ENCODE data around the gene HSPB6. TPM values are rescaled to one million over a fixed set of nuclear protein-coding genes. Genes with fewer than 3 reads are reported as not detected.

Gene HSPB6
- total and polyA plus RNA-seq, 2 of the 8 experiments (the other 6 are each of a cell fraction or from before 2014, with no cell fraction given): 0.91 TPM; not detected in 1

GRCh38 chr19:35740423-35741202, 16.2 kb downstream of the HSPB6 start:
- Histone ChIP-seq H3K4me3 (ENCODE audit: extremely low read depth in 1 of 4, insufficient read depth in 2 of 4, low read depth in 3 of 4, low read length in 4 of 4) (peak overlapping the region; percentile 72 to 86 (median 78)), H4K5ac (ENCODE audit: insufficient read length, low read depth, low read length) (peak overlapping the region; percentile 81), H2BK12ac (ENCODE audit: low read depth, low read length) (no peak overlapping the region; the same call in 1 of the 2 replicates), H3K4me1 (replicated peaks in 1 of 4; ENCODE audit: control insufficient read depth in 3 of 4, insufficient read depth in 4 of 4, low read length in 3 of 4) (peaks cover 0 to 6% (median 3%) of the 10 kb centered on the region in 4 experiments; a peak in 3 of 7 replicates), H2BK20ac (ENCODE audit: low read length) (no peak overlapping the region), H3K56ac (replicated peaks; ENCODE audit: insufficient read length, low read depth, low read length) (peak overlapping the region; percentile 44), H2AFZ (ENCODE audit: low read length) (peak overlapping the region; percentile 26; the same call in 1 of the 2 replicates), H3K9ac (replicated peaks in 1 of 4; ENCODE audit: extremely low read depth in 1 of 4, low read depth in 3 of 4, low read length in 3 of 4) (peak overlapping the region in 3 of 4 experiments; percentile 51 to 64 (median 52); a peak in 6 of 7 replicates), H2BK15ac (ENCODE audit: low read length) (no peak overlapping the region), H3K18ac (ENCODE audit: extremely low read depth, low read length) (peak overlapping the region; percentile 90), H3K23ac (ENCODE audit: insufficient read length) (no peak overlapping the region), H3K79me1 (ENCODE audit: low read depth, low read length) (no peaks in the 10 kb centered on the region; the same call in 1 of the 2 replicates), H4K20me1 (replicated peaks in 1 of 2; ENCODE audit: control insufficient read depth in 1 of 2, insufficient read depth in 2 of 2, low read length in 2 of 2) (peaks cover 0 to 9% of the 10 kb centered on the region in 2 experiments), H3K27ac (ENCODE audit: low read depth, low read length) (peak overlapping the region; percentile 69; the same call in 1 of the 2 replicates), H4K91ac (replicated peaks; ENCODE audit: insufficient read length, low read length) (no peak overlapping the region), H4K8ac (ENCODE audit: extremely low read depth, insufficient read depth, low read length) (no peak overlapping the region), H2BK5ac (ENCODE audit: low read depth, low read length) (peak overlapping the region; percentile 85; the same call in 1 of the 2 replicates), H2BK120ac (replicated peaks; ENCODE audit: low read depth, low read length) (no peak overlapping the region), H3K4ac (replicated peaks; ENCODE audit: insufficient read length, low read depth, low read length) (no peak overlapping the region), H3K36me3 (ENCODE audit: control insufficient read depth in 2 of 4, insufficient read depth in 4 of 4, low read length in 3 of 4) (peaks cover 8 to 18% (median 14%) of the 10 kb centered on the region in 4 experiments; a peak in 5 of 8 replicates), H3K4me2 (ENCODE audit: insufficient read depth in 1 of 2, low read depth in 2 of 2, low read length in 2 of 2) (peak overlapping the region; percentile 70 to 78), H2AK5ac (ENCODE audit: low read depth, low read length) (no peak overlapping the region), H3K79me2 (ENCODE audit: control insufficient read depth in 1 of 2, insufficient read depth in 2 of 2, low read length in 2 of 2) (no peaks in the 10 kb centered on the region), H3K27me3 (replicated peaks in 1 of 4; ENCODE audit: control insufficient read depth in 3 of 4, extremely low read depth in 1 of 4, insufficient read depth in 3 of 4, low read length in 3 of 4) (no peaks in the 10 kb centered on the region), H3K14ac (ENCODE audit: insufficient read length) (no peak overlapping the region), H3K9me3 (ENCODE audit: insufficient read depth in 2 of 2, low read depth in 1 of 2, low read length in 1 of 2) (no peaks in the 10 kb centered on the region), H3K23me2 (ENCODE audit: low read depth, low read length) (peaks cover 15% of the 10 kb centered on the region; the same call in 1 of the 2 replicates)
- CTCF ChIA-PET (ENCODE audit: partially characterized antibody): interaction anchor here (0.7 to 8.9 kb wide), 13 partner anchors 10 to 137 kb away, joined by 3 to 80 read pairs (median 4); no protein-coding TSS in a partner anchor
- no peak for FAIRE-seq
- POLR2A ChIA-PET (ENCODE audit: partially characterized antibody): interaction anchor here (0.6 to 7.6 kb wide), 25 partner anchors 7 to 245 kb away, joined by 3 to 54 read pairs (median 4); partner anchors contain the start of genes APLP1, COX6B1, HSPB6 and LIN37
- DNase-seq (ENCODE audit: low read depth in 1 of 2, low spot score in 2 of 2): peak; percentile 93 to 96
- WGBS, 2 experiments (ENCODE audit: extremely low coverage in 1 of 2, insufficient coverage in 1 of 2, insufficient read length in 1 of 2, insufficient replicate concordance in 2 of 2, low coverage in 1 of 2, low lambda C conversion rate in 2 of 2, missing lambda C conversion rate in 1 of 2): 1% methylated on average over 57 of the region's 63 CpGs; no CpG with 5 or more reads in 1 of the 2 experiments
- TF ChIP-seq EZH2 (IDR thresholded peaks at IDR 0.05; ENCODE audit: low read depth, low read length, severe bottlenecking) (no peak), SAP30 (IDR thresholded peaks at IDR 0.05; ENCODE audit: insufficient read depth, insufficient replicate concordance, low read length) (peak; percentile 49), GTF2F1 (IDR thresholded peaks at IDR 0.05; ENCODE audit: borderline replicate concordance, low read depth, low read length) (no peak), KDM1A (IDR thresholded peaks at IDR 0.05; ENCODE audit: borderline replicate concordance, low read length) (0 out of 2 replicates have a peak, but pooled peaks have one; percentile 19), RFX5 (IDR thresholded peaks at IDR 0.05; ENCODE audit: borderline replicate concordance, low read depth, low read length) (peak; percentile 9; the same call in 1 of the 2 replicates), GABPA (IDR thresholded peaks at IDR 0.05; ENCODE audit: borderline replicate concordance, insufficient read depth, low read length) (peak; percentile 70; the same call in 1 of the 2 replicates), MAFK (IDR thresholded peaks at IDR 0.05; ENCODE audit: low read depth, low read length) (no peak), SUZ12 (IDR thresholded peaks at IDR 0.05; ENCODE audit: low read length) (no peak)

All from H1 (cell line).